22Rv1 (cell line): ENCODE data around the gene STRADB.

ENCODE experiments used
- CTCF ChIP-seq: fragments of 450-650 bp; IDR thresholded peaks from 2 replicates; pipeline ENCODE4 v1.5.1; 2017; ENCODE audit warnings: mild to moderate bottlenecking
- ZFX ChIP-seq: fragments of 450-650 bp; IDR thresholded peaks from 2 replicates; pipeline ENCODE4 v1.6.1; 2017; ENCODE audit warnings: antibody characterized with exemption, borderline replicate concordance

GRCh38 chr2:201448701-201449100 lies 2.8 kb upstream of the STRADB start:
- TF ChIP-seq CTCF (no peak), ZFX (no peak)
